Glomerular visceral epithelial cell (primary cell): ENCODE data around the gene CLMP.
A peak's percentile ranks its signal among the peaks of the same experiment; 100 is the strongest.

Experiments used
- DNase-seq: peaks from one replicate; pipeline ENCODE4 v3.0.0-alpha.2; 2016; ENCODE audit errors: extremely low spot score

The CLMP gene

DNA sequence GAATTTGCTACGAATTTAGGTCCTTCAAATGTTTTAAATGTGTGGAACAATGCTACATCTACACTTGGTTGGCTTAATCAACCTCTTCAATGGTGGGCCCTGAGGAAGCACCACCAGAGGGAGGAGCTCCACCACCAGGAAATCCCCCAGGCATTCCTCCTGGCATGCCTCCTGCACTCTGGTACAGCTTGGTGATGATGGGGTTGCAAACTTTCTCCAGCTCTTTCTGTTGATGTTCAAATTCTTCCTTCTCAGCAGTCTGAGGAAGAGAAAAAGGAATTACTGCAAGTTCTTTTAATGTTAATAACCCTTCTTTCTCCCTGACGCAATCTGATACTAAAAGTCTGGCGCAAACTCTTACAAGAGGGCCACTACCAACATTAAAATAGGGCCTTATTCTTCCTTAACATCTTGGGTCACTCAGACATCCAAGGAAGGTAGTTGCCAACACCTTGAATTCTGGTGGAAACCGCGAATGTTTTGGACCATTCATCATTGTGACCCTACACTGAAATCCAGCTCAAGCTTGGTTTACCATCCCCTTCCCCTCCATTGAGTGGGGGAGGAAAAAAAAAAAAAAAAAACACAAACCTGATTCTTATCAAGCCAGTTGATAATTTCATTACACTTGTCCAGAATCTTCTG lies 137.3 kb downstream of the CLMP start:
- DNase-seq: no peak

DNA sequence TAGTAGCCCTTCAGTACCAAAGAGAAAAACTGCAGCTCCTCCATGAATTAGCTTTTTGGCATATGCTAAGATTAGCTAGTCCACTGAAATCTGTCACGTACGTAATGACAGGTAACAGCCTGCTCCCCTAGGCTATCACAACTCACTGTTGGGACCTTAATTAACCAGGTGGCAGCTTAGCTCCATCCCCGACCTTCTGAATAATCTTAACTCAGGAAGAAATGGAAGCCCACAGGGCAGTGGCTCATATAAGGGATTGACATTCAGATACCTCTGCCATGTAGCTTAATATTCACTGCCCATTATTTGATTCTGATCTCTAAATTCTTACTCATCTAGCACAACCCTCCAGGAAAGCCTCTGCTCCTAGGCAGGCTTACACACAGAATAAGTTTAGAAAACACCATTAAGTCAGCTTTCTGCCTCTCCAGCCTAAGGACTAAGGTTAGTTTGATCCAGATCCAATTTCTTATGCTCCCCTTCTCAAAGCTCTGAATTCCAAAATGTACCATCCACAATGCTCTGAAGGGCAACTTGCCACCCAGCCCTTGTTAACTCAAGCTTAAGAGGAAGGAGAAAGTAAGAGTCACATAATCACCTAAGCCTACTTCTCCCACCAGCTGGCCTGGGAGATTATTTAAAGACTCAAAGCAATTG lies 138.1 kb downstream of the CLMP start:
- DNase-seq: no peak

DNA sequence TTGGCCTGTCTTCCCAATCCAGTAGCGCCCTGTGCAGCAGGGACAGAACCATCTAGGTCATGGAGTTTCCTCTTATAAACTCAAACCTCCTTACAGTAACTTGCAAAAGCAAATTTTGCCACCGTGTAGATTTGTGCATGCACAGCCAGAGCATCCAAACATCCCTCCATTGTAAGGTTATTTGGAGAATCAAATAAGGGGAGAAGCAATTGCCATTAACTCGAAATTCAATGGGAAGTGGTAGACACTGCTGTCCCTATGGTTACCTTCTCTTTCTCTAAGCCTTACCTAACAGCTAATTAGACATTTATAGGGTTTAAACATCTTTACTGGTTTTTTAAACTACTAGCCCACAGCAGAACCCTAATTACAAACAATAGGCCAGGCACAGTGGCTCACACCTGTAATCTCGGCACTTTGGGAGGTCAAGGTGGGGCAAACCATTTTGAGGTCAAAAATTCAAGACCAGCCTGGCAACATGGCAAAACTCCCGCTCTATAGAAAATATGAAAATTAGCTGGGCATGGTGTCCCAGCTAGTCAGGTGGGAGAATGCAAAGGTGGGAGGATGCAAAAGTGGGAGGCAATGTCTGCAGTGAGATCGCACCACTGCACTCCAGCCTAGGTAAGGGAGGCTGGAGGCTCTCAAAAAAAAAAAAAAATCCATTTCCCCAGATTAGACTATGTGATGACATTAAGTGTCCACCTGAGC lies 139.7 kb downstream of the CLMP start:
- peak; percentile 18 for DNase-seq

DNA sequence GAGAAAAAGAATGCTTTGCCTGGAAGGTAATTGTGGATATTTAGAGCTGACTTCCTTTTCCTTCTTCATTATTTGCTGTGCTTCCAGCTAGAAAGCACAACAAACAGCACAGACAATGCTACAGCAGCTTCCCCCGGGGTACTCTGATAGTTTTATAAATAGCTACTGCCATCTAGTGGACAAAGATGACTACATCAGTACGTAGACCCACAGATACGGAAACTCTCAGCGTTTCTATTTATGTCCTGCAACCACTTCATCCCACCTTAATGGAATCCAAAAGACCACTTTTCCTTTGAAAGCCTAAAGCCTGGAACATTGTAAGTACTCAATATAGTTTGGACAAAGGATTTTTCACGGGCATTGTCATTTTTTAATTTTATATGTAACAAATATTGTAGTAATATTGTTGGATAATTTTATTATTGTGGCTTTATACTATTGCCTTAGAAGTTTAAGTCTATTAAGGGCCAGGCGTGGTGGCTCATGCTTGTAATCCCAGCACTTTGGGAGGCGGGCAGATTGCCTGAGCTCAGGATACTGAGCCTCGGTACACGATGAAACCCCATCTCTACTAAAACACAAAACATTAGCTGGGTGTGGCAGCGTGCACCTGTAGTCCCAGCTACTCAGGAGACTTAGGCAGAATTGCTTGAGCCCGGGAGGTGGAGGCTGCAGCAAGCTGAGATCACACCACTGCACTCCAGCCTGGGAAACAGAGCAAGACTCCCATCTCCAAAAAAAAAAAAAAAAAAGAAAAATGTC lies 140.6 kb downstream of the CLMP start:
- DNase-seq: peak; percentile 73

DNA sequence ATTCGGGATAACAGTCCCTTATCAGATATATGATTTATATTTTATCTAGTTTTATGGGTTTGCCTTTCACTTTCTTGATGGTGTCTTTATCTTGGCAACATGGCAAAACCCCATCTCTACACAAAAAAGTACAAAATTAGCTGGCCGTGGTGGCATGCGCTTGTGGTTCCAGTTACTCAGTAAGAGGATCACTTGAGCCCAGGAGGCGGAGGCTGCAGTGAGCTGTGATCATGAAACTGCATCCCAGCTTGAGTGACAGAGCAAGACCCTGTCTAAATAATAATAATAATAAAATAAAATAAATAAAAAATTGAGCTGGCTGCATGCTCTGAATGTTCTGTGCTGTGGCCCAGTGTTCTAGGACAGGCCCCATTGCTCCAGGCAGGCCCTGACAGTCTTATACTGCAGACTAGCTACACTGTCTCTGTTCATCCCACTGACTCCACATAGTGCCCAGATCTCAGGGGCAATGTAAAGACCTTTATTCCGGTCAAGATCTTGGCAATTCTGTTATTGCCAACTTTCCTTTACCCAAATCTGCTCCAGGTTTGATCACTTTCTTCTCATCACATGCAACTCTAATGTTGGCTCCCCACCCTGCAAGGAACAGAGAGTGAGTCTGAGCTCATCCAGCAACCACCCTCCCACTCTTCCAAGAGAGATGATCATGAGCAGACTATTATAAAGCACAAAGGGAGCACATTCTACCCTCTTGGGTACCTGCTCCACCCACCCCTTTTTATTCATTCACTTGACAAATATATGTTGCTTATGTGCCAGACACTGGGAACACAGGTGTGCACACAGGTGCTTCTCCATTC lies 141.9 kb downstream of the CLMP start:
- peak; percentile 14 for DNase-seq

DNA sequence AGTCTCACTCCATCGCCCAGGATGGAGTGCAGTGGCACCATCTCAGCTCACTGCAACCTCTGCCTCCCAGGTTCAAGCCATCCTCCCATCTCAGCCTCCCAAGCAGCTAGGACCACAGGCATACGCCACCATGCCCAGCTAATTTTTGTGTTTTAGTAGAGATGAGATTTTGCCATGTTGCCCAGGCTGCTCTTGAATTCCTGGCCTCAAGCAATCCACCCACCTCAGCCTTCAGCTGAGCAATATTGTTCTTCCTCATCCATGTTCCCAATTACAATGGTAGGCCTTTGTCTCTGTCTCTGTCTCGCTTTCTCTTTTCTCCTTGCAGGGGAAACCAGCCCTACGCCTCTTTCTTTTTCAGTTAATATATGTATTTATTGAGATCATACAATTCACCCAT lies 143.4 kb downstream of the CLMP start:
- DNase-seq: no peak

DNA sequence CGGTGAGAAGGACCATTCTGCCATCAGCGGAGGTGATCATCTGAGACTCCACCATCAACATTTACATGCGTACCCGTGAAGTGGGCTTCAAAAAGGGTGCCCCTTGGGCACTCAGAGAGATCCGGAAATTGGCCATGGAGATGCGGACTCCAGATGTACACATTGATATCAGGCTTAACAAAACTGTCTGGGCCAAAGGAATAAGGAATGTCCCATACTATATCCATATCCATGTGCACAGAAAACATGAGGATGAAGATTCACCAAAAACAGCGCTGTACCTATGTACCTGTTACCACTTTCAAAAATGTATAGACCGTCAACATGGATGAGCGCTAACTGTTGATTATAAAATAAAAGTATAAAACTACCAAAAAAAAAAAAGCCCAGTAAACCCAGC lies 143.9 kb downstream of the CLMP start:
- no peak for DNase-seq

DNA sequence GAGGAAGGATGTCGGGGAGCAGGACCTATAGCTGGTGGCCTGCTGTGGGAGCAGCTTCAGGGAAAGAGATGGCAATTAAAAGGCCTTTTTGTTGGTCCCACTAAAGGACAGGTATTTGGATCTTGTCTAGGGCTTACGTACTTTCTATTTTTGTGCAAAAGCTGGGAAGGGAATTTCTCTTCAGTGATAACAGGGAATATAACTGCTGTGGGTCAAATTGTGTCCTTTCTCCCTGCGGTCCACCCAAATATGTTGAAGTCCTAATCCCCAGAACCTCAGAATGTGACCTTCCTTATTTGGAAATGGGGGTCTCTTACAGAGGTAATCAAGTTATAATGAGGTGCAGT lies 147.1 kb downstream of the CLMP start:
- no peak for DNase-seq

DNA sequence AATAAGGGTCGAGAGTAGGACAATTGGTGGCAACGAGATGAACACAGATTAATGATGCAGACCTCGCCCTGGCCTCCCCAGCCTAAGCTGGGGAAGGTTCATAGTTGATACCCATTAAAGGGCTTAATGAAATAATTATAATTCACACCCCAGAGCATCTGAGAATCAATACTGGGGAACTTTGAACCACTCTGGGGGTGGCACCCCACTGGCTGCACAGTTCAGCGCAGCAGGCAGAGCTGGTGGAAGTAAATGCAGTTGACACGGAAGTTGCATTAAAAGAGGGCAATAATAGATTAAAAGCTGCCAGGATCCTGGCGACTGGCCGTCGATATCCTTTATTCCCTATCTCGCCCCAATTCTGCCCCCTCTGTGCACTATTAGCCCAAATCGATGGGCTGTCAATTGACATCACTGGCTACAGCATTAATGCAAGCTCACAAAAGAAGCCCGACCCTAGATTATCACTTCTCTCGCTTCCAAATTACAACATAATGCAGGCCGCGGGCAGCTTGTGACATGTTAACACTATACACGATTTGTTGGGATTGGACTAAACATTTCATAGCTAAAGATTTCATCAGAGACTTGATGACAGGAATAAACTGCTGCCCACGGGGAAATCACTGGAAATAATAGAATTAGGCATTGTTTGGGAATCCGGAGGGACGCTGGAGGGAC lies 147.6 kb downstream of the CLMP start:
- no peak for DNase-seq

DNA sequence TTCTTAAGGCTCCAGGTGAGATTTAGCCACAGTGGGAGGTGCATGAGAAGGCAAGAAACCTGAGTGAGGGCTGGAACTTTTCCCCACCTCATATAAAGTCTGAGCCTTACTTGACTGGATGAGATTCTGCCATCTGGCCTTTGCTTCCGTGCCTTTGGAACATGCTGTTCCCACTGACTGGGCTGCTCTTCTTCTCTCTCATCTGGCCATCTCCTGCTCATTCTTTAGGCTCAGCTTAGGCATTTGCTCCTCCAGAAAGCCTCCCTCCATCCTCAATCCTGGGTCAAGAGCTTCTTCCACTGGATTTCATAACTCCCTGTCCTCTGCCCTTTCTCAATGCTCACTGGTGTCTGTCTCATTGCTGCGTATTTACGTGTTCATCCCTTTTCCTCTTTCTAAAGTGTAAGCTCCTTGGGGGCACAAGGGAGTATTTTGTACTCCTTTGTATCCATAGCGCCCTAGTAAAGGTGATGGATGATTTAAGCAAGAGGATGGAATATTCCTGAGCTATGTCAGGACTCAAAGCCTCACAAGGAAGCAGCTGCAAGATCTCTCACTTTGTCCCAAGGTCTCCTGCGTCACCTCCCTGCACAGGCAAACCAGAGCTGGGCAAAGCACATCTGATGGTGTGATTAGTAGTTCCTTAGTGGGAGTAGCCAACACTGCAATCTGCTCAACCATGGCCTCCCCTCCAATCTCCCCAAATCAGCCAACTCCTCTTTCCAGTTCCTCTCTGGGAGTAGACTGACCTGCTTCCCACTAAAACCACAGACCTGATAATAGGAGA lies 148.4 kb downstream of the CLMP start:
- no peak for DNase-seq

DNA sequence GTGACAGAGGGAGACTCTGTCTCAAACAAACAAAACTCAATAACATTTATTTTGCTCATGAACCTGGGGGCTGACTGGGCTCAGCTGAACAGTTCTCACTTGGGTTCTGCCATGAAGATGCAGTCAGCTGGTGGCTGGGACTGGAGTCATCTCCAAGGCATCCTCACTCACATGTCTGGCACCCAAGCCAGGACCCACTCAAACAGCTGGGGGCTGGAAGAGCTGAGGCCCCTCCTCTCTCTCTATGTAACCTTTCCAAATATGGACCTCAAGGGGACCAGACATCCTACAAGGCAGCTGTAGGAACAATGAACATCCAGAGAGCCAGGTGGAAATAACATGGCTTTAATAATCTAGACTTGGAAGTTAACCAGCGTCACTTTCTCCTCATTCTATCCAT lies 149.9 kb downstream of the CLMP start:
- DNase-seq: no peak

DNA sequence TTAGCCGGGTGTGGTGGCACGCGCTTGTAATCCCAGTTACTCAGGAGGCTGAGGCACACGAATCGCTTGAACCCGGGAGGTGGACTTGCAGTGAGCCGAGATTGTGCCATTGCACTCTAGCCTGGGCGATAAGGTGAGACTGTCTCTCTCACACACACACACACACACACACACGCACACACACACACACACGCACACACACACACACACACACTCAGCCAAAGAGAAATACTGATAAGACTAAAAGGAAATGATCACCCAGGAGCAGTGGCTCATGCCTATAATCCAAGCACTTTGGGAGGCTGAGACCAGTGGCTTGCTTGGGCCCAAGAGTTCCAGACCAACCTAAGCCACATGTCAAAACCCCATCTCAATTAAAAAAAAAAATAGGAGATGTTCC lies 153.9 kb downstream of the CLMP start:
- DNase-seq: no peak

DNA sequence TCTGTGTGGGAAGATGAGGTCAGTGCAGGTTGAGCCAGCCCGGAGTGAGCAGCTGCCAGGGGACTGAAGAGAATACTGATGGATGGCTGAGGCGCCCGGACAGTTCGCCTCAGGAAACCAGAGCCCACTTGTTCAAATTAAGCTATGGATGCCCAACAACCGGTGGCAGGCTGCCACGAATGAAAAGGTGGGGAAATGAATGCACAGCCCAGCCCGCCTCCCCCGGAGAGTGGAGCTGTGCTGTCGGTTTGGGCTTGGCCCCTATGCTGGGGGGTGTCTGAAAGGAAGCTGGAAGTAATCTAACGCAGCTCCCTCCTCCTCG lies 155.0 kb downstream of the CLMP start:
- DNase-seq: no peak

DNA sequence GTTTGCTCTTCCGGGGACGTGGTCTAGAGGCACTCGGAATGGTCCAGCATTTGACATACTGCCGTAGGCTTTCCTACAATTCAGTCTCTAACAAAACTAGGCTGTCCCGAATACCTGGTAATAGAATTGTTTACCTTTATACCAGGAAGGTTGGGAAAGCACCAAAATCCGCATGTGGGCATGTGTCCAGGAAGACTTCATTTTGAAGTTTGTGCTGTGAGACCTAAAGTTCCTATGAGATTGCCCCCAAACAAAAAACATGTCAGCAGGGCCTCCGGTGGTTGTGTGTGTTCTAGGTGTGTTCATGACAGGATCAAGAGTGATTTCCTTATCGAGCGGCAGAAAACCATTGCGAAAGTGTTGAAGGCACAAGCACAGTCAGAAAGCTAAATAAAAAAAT lies 159.2 kb downstream of the CLMP start:
- no peak for DNase-seq

DNA sequence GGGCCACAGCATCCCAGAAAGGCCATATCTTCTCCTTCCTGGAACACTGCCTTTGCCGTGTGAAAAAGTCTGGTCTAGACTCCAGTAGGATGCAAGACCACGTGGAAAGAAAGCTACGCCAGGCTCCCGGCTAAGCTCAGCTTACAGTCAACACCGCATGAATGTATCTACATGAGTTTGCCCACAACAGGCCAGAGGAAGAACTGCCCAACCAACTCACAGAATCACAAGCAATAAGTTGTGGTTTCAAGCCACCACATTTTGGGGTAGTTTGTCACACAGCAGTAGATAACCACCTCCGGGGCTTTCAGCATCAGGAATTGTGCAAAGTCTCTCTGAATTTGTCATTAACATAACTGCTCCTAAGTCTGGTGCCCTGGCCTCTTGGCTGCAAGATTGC lies 160.5 kb downstream of the CLMP start:
- DNase-seq: no peak

DNA sequence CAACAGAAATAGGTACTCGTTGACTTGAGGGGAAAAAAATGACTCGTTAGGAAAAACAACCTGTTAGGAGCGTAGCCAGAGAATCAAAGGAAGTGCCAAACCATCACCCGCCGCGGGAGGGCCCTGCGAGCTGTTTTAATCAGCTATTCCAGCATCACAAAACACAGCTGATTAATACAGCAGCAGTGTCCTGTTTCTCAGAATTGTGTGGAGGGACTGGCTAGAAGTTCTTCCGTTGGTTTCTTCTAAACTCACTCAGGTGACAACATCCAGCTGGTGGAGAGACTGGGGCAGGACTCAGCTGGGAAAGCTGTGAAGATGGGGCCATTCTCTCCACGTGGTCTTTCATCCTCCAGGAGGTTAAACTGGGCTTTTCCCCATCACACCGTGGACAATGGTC lies 161.2 kb downstream of the CLMP start:
- DNase-seq: peak; percentile 17

DNA sequence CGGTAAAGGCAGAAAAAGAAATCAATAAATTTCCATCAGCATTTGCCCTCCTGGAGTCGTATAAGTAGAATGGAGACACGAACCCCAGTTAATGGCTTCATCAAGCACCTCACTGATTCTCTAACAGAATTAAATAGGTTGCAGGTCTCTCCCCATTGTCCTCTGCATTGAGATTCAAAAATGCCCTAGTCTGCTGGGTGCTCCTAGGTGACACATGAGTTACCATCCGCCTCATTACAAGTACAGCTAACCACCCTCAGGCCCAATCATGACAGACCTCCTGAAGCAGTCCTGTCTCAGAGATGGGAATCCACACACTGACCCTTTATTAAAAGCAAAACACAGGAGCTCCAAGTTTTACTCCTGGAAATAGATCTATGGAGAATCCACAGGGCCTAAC lies 164.5 kb downstream of the CLMP start:
- no peak for DNase-seq

DNA sequence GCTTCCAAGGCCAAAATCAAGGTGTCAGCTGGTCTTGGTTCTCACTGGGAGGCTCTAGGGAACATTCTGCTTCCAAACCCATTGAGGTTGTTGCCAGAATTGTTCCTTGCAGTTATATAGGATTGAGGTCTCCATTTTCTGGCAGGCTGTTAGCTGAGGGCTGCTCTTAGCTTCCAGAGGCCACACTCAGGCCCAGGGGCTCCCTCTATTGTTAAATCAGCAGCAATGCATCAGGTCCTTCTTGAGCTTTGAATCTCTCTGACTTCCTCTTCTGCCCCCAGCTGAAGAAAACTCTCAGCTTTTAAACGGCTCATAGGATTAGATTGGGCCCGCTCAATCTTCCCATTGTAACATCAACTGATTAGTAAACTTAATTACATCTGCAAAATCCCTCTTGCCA lies 174.1 kb downstream of the CLMP start:
- DNase-seq: peak; percentile 27
